Memory B cell (primary cell): ENCODE data around the gene AP2A2.

Source experiments
- ATAC-seq: fragments of 150-1000 bp; cut with Tn5 transposase; 2 replicates; pipeline ENCODE4 v1.10.0; 2021; ENCODE audit warnings: low read depth, mild to moderate bottlenecking, moderate library complexity
- DNase-seq, 2 donors: peaks; one replicate each; pipeline ENCODE4 v3.0.0; 2022; ENCODE audit warnings: low spot score in 2 of 2
- H3K27ac Mint-ChIP-seq: one replicate; pipeline ENCODE4 v1.8.0; 2022; ENCODE audit warnings: mild to moderate bottlenecking, moderate library complexity, mixed read lengths
- H3K27me3 Mint-ChIP-seq: one replicate; pipeline ENCODE4 v1.8.0; 2022; ENCODE audit warnings: mixed read lengths
- H3K36me3 Mint-ChIP-seq: one replicate; pipeline ENCODE4 v1.8.0; 2022; ENCODE audit warnings: mild to moderate bottlenecking, mixed read lengths
- H3K4me1 Mint-ChIP-seq: one replicate; pipeline ENCODE4 v1.8.0; 2022; ENCODE audit warnings: mixed read lengths
- H3K4me3 Mint-ChIP-seq: one replicate; pipeline ENCODE4 v1.8.0; 2022; ENCODE audit warnings: mild to moderate bottlenecking, moderate library complexity, mixed read lengths
- H3K9me3 Mint-ChIP-seq: one replicate; pipeline ENCODE4 v1.8.0; 2022; ENCODE audit warnings: mixed read lengths

Gene AP2A2

DNA sequence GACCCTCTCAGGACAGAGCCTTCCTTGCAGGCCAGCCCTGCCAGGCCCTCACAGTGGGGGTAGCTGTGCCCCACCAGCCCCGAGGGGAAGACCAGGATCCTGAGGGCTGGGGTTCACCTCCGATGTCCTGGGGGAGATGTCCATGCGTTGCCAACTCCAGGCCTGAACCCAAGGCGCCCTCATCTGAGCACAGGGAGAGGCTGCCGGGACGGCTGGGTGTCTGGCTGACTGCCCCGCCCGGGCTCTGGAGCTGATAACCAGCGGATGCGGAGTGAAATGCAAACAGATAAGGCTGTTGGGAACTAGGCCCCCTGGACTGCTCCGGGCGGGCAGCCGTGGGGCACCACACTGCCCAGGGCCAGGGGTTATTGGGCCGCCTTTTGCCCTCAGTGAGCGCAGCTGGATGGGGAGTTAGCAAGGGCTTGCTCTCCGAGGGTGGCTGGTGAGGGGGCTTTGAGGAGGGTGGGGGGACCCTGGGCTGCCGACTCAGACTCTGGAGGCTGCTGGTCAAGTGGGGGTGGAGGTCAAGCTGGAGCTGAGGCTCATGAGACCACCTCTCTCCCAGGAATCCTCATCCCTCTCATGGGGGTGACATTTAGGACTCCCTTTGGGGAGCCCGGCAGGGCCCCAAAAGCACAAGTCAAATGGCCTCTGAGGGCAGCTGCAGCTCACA is 116.4 kb downstream of the AP2A2 start:
- DNase-seq (no peak), ATAC-seq (no peak)
- H3K27me3 Mint-ChIP-seq, result peaks cover 16% of the 10 kb centered on the region
- no peak overlapping the region for H3K4me3 Mint-ChIP-seq
- H3K27ac Mint-ChIP-seq, result no peak overlapping the region
- H3K9me3 Mint-ChIP-seq, result peaks cover 3% of the 10 kb centered on the region
- H3K36me3 Mint-ChIP-seq, result no peaks in the 10 kb centered on the region
- no peaks in the 10 kb centered on the region for H3K4me1 Mint-ChIP-seq

DNA sequence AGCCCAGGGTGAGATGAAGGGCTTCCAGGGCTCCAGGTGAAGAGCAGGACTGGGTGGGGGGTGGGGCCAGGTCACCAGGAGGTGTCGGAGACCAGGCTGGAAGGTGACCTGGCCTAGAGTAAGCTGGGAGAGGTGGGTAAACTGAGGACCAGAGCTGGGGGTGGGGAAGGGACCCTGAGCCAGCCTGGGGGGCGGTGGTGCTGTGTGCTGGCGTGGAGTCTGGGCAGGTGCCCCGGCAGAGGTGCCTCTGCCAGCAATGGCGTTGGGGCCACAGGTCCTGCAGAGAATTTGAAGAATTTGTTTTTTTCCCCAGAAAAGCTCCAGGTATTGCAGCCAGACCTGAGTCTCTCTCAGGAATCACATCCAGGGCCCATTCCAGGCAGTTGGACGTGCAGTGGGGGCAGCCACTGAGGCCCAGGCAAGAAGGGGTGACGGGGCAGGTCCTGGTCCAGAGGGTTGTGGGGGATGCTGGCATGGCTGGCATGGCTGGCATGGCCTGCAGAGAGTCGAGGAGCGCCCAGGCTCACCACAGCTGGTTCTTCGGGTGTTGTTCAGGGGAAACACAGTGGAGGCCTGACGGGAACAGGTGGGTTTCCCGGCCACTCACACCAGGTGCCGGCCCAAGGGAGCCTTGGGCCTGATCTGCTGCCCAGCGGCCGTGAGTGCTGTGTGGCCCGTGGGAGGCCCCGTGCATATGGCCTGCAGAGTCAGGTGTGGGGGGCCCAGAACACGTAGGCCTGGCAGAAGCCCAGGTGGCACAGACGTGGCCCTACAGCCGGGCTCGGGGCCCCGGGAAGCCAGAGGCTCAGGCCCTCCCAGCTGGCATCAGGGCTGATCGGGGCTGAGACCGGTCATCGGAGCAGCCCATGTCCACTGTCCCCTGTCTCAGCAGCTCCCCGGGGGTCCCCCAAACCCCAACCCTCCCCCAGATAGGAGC is 117.2 kb downstream of the AP2A2 start:
- DNase-seq (no peak), ATAC-seq (no peak)
- H3K4me3 Mint-ChIP-seq, result no peak overlapping the region
- no peak overlapping the region for H3K27ac Mint-ChIP-seq
- peaks cover 3% of the 10 kb centered on the region for H3K9me3 Mint-ChIP-seq
- H3K36me3 Mint-ChIP-seq, result no peaks in the 10 kb centered on the region
- peaks cover 16% of the 10 kb centered on the region for H3K27me3 Mint-ChIP-seq
- no peaks in the 10 kb centered on the region for H3K4me1 Mint-ChIP-seq

DNA sequence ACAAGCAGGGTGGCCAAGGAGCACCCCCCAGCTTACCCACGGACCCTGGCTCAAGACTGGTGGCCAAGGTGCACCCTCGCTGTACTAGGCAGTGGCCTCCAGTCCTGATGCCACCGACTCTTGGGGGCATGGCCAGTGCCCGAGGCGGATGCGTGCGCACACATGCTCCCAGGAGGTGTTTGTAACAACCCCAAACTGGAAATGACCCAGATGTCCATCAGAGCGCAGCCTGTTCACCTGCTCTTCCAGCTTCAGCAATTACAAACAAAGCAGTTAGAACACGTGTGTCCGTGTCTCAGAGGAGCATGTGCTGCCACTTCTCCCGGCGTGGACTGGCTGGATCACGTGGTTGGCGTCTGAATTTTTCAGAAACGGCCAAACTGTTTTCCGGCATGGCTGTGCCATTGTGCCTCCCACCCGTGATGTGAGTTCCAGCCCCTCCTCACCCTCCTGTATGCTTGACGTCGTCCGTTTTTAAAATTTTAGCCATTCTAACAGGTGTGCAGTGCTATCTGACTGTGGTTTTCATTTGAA is 118.0 kb downstream of the AP2A2 start:
- no peak overlapping the region for H3K27ac Mint-ChIP-seq

DNA sequence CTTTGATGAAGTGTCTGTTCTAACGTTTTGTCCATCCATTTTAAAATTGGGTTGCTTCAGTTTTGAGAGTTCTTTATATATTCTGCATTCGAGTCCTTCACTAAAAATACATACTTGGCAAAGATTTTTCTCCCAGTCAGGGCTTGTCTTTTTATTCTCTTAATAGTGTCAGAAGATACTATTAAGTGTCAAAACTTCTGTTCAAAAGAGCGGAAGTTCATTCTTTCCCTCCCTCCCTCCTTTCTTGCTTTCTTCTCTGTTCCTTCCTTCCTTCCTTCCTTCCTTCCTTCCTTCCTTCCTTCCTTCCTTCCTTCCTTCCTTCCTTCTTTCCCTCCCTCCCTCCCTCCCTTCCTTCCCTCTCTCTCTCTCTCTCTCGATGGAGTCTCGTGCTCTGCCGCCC is 118.5 kb downstream of the AP2A2 start:
- Mint-ChIP-seq H3K27me3 (peaks cover 11% of the 10 kb centered on the region), H3K4me1 (no peaks in the 10 kb centered on the region), H3K4me3 (no peak overlapping the region), H3K9me3 (peaks cover 3% of the 10 kb centered on the region), H3K36me3 (no peaks in the 10 kb centered on the region), H3K27ac (no peak overlapping the region)
- DNase-seq (no peak), ATAC-seq (no peak)

More for the DNA sequence above, 118.0 kb downstream of the AP2A2 start:
- no peak overlapping the region for H3K4me3 Mint-ChIP-seq
- H3K36me3 Mint-ChIP-seq, result no peaks in the 10 kb centered on the region
- H3K4me1 Mint-ChIP-seq, result no peaks in the 10 kb centered on the region
- ATAC-seq, result no peak
- H3K9me3 Mint-ChIP-seq, result peaks cover 3% of the 10 kb centered on the region
- peaks cover 15% of the 10 kb centered on the region for H3K27me3 Mint-ChIP-seq
- DNase-seq, result no peak

DNA sequence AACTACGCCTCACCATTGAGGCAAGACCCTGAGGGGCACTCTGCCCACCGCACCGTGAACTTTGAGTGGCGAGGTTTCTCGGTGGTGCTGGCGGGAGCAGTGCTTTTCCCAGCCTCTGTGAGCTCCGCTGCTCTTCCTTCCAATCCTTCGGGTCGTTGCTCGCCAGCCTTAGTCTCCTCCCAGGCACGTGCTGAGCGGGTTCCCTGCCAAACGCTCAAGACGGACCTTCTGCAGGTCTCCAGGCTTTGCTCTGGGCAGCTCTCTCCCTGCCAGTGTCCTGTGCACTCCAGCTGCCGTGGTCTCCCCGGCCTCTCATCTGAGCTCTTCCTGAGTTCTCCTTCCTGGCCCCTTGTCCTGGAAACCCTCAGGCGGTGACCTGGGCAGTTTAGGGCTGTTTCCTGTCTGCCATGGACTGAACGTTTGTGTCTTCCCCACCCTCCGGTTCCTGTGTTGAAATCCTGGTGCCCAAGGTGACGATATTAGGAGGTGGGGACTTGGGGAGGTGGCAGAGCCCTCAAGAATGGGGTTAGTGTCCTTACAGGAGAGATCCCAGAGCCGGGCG is 122.0 kb downstream of the AP2A2 start:
- no peaks in the 10 kb centered on the region for H3K36me3 Mint-ChIP-seq
- no peak for ATAC-seq
- peaks cover 22% of the 10 kb centered on the region for H3K27me3 Mint-ChIP-seq
- H3K27ac Mint-ChIP-seq, result no peak overlapping the region
- H3K4me1 Mint-ChIP-seq, result no peaks in the 10 kb centered on the region
- DNase-seq, result no peak
- H3K9me3 Mint-ChIP-seq, result peaks cover 3% of the 10 kb centered on the region
- no peak overlapping the region for H3K4me3 Mint-ChIP-seq

DNA sequence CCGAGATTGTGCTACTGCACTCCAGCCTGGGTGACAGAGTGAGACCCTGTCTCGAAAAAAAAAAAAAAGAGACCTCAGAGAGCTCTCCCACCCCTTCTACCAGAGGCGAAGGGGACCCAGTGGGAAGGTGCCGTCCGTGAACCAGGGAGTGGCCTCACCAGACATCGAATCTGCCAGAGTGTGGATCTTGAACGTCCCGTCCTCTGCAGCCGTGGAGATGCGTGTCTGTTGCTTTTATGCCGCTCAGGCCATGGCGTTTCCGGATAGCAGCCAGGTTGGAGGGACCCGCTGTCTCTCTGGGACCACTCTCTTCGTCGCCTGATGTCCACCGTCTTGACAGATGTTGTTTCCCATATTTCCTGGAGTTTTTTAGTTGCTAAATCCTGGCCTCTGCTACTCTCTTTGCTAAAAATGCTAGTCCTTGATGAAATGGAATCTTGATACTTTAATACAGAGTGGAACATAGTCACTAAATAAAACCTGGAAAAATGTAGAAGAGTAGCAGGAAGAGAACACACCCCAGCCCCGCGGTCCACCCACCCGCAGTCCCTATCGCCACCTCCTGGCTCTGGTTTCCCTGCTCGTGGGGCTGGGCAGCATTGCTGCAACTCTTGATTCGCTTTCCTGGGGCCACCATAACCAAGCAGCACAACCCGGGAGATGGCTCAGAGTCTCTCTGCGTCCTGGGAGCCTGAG is 122.9 kb downstream of the AP2A2 start:
- Mint-ChIP-seq H3K4me1 (no peaks in the 10 kb centered on the region), H3K4me3 (no peak overlapping the region), H3K27ac (no peak overlapping the region), H3K27me3 (peaks cover 22% of the 10 kb centered on the region), H3K36me3 (no peaks in the 10 kb centered on the region), H3K9me3 (peaks cover 3% of the 10 kb centered on the region)
- ATAC-seq, result no peak
- DNase-seq, result no peak

DNA sequence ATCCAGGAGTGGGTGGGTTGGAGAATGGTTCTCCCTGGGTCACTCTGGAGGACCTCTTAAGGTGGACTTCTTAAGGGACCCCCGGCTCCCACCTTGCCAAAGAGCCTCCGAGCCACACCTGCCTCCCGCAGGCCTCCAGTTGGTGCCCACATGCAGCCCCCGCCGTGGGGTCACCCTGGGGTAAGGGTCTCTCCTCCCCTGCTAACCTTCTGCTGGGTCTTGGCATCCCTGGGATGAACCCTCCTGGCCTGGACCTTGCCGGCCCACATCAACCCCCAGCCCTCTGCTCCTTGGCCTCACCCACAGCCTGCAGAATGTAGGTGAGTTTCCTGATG is 123.4 kb downstream of the AP2A2 start:
- Mint-ChIP-seq H3K27ac (no peak overlapping the region), H3K27me3 (peaks cover 21% of the 10 kb centered on the region)
- ATAC-seq, result no peak

DNA sequence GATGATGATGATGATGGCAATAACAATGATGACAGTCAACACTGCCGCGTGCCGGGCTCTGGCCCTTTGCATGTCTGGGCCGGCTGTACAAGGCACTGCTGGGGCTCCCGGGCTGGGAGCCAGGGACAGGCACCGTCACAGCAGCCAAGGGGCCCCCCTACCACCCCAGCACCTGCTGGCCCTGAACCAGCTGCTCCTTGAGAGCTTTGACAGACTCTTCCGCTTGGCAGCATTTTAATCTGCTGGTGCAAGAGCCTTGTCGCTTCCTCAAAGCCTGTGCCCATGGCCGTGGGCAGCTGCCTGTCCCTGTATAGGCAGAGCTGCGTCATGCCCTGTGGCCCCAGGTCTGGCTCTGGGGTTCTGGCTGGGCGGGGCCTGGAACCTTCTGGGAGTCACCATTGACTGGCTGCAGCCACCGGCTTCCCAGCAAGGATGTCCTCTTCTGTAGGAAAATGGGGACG is 123.8 kb downstream of the AP2A2 start:
- Mint-ChIP-seq H3K36me3 (no peaks in the 10 kb centered on the region), H3K4me1 (no peaks in the 10 kb centered on the region), H3K27ac (no peak overlapping the region), H3K9me3 (peaks cover 3% of the 10 kb centered on the region), H3K27me3 (peaks cover 20% of the 10 kb centered on the region), H3K4me3 (no peak overlapping the region)
- ATAC-seq (no peak), DNase-seq (no peak)

More for the DNA sequence above, 123.4 kb downstream of the AP2A2 start:
- Mint-ChIP-seq H3K4me3 (no peak overlapping the region), H3K9me3 (peaks cover 3% of the 10 kb centered on the region), H3K36me3 (no peaks in the 10 kb centered on the region), H3K4me1 (no peaks in the 10 kb centered on the region)
- no peak for DNase-seq

DNA sequence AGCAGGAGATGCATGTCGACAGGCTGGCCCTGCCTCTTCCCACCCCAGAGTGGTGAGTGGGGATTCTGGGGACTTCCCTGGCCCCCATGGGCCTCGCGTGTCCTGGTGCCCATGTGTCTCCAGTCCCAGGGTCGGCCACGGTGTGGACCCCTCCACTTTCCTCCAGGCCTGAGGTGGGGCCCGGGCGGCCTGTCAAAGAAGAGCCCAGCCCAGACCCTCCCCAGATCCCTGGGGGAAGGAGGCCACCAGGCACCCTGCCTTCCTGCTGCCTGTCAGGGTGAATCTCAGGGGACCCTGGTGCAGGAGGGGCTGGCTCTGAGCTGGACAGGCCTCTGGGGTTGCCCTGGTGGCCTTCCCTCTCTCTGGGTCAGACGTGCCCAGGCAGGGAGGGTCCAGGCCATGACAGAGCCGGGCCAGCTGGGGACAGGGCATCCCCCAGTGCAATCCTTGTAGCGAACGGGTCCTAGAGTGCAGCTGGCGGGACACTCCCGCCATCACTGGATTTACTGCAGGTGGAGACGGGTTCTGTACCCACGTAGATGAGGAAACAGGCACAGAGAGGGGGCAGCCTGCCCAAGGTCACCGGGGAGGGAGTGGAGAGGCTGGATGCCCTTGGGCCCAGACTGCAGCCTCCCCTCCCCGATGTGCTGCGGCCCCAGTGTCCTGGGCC is 124.4 kb downstream of the AP2A2 start:
- ATAC-seq (no peak), DNase-seq (no peak)
- H3K4me3 Mint-ChIP-seq, result no peak overlapping the region
- no peaks in the 10 kb centered on the region for H3K4me1 Mint-ChIP-seq
- no peak overlapping the region for H3K27ac Mint-ChIP-seq
- H3K27me3 Mint-ChIP-seq, result peaks cover 21% of the 10 kb centered on the region
- H3K36me3 Mint-ChIP-seq, result no peaks in the 10 kb centered on the region
- H3K9me3 Mint-ChIP-seq, result peaks cover under 1% of the 10 kb centered on the region

DNA sequence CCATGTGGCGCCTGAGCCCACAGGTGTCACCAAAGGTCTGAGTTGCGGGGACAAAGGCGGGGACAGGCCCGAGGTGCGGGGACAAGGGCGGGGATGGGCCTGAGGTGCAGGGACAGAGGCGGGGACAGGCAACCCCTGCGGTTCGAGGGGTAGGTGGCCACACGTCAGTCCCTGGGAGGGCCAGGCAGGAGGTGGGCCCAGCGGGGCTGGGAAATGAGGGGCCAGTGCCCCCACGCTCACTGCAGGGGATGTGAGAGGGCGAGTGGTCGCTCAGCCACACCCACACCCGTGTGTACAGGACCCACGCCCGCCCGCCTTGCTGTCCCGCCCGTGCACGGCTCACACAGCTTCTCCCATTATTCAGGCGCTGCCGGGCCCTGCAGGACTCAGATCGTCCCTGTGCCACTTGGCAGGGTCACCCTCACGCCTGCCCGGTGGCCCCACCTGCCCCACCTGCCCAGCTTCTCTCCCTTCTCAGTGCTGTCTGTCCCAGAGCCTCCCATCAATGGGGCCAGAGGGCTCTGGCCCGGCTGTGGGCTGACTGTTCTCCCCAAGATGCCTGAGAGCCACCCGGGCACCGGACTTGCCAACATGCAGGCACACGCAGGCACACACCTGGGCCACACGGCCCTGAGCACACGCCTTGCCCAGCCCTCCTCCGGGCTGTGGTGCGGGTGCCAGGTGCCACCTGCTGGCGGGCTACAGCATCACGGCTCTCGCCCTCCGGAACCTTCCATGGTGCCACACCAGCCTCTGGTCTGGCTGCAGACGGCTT is 125.1 kb downstream of the AP2A2 start:
- peak; percentile 100 for ATAC-seq
- Mint-ChIP-seq H3K36me3 (no peaks in the 10 kb centered on the region), H3K27me3 (peaks cover 24% of the 10 kb centered on the region), H3K27ac (no peak overlapping the region), H3K4me3 (no peak overlapping the region), H3K9me3 (no peaks in the 10 kb centered on the region), H3K4me1 (no peaks in the 10 kb centered on the region)
- peak; percentile 63 to 73 for DNase-seq

DNA sequence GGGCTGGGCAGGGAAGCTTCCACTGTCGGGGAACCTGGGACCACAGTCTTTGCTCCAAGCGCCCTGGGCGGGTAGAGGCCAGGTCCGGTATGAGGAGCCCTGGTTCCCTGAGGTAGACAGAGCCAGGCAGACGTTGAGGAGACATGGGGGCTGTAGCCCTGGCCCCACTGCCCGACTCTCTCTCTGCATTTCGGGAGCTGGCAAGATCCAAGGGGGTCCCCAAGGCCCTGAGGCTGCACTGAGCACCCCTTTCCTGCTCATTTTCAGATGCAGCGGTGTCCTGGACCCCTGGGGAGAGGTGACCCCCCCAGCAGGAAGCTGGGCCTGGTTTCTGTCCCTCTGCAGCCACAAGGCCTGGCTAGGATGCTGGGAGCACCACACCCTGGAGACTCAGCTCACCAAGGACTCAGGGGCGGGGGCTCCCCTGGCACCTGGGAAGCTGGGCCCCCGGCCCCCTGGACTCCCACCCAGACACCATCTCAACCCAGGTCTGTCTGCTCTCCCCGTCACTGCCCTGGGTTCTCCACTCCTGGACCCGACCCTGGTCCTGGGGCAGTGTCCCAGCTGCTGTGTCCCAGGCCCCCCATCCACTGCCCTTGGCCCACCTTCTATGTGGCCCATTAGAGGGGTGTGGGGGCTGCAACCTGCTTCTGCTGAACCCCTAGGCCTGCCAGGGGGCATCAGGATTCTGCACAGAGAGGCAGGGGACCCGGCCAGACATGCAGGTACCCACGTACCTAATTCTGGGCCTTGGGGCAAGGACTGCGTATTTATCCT is 125.9 kb downstream of the AP2A2 start:
- Mint-ChIP-seq H3K36me3 (no peaks in the 10 kb centered on the region), H3K4me1 (no peaks in the 10 kb centered on the region), H3K4me3 (no peak overlapping the region), H3K9me3 (no peaks in the 10 kb centered on the region), H3K27me3 (peaks cover 22% of the 10 kb centered on the region), H3K27ac (no peak overlapping the region)
- no peak for DNase-seq
- ATAC-seq, result no peak
